NCI-H1694 treated with DMSO at 0.1 percent for 48 hours (cell line): Measurements from ENCODE around the gene AGPAT3.
"Not testable (repeated sequence)": the region's sequence is repeated elsewhere in the genome, so short reads cannot be mapped to it uniquely, and the experiment has no call there.

Experiments used
- DNase-seq: peaks from one replicate; lab custom pipeline; 2025; lab: John Stamatoyannopoulos, UW

AGPAT3 gene

GRCh38 chr21:43834146-43834905, 30.7 kb upstream of the AGPAT3 start:
- no peak for DNase-seq

DNA sequence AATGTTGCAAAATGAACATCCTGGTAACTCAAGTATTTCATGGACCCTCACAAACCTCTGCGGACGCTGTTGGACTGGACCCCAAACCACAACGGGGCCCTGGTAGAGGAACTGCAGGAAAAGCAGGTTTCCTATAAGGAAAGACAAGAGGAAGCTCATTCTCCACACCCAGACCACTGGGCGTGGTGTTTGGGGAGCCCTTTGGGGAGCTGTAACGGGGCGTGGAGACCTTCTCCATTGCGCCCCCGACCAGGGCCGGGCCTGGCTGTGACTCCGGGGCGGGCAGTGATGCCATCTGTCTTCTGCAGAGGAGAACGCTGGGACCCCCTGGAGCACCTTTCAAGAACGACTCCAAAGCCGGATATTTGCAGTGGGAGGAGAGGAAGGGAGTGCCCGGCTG, 30.0 kb upstream of the AGPAT3 start:
- no peak for DNase-seq

DNA sequence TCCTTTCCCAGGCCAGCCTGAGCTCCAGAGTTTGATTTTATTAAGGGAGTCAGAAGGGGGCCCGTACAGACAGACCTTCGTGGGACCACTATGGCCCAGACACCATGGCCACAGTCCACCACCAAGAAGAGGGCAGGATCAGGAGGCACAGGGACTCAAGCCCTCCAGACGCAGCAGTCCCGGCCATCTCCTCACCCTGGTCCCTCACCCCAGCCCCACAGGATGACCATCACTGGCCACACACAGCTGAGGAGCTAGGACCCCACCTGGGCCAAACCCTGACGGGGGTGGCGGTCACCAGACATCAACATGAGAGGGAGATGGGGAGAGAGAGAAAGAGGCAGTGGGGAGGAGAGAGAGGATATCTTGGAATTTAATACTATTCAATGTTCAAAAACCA, 29.2 kb upstream of the AGPAT3 start:
- DNase-seq = no peak

DNA sequence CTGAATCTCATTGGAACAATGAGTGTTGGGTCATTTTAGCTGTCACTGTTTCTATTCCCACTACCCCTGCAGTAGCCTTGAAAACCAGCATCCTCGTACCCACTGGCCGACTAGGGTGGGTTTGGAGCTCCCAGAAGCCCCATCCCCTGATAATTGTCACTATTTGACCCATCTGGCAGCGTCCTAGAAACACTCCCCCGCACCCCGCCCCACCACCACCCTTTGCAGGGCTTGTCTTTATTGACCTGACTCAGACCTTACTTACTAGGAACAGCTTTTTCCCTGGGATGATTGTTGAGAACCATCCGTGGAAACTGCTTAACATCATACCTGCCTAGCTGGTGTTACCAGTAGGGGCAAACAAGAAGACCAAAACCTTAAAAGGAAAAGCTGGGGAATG, 28.4 kb upstream of the AGPAT3 start:
- no peak for DNase-seq

DNA sequence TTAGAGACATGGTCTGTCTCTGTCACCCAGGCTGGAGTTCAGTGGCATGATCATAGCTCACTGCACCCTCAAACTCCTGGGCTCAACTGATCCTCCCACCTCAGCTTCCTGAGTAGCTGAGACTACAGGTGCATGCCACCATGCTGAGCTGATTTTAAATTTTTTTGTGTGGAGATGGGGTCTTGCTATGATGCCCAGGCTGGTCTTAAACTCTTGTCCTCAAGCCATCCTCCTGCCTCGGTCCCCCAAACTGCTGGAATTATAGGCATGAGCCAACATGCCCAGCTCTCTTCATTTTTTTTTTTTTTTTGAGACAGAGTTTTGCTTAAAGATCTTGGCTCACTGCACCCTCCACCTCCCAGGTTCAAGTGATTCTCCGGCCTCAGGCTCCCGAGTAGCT, 24.8 kb upstream of the AGPAT3 start:
- no peak for DNase-seq

GRCh38 chr21:43842742-43843141, 22.3 kb upstream of the AGPAT3 start:
- no peak for DNase-seq

- DNase-seq = not testable (repeated sequence)
Measured at GRCh38 chr21:43844906-43845305, 20.1 kb upstream of the AGPAT3 start.

- DNase-seq = no peak
Measured at GRCh38 chr21:43845386-43845785, 19.6 kb upstream of the AGPAT3 start.

DNA sequence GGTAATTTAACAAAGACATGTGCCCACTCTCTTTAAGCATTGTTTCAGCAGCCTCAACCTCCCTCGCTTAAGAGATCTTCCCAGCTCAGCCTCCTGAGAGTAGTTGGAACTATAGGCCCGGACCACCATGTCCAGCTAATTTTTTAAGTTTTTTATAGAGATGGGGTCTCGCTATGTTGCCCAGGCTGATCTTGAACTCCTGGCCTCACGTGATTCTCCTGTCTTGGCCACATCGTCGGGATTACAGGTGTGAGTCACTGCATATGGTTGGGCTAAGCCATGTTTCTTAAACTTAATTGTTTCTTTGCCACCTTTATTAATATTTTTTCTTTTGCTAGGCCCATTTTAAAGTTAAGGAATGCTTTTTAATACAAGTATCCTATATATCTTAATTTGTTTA, 18.6 kb upstream of the AGPAT3 start:
- DNase-seq = no peak

GRCh38 chr21:43847301-43847700, 17.7 kb upstream of the AGPAT3 start:
- no peak for DNase-seq

- no peak for DNase-seq
Measured at GRCh38 chr21:43848771-43849170, 16.3 kb upstream of the AGPAT3 start.

GRCh38 chr21:43849532-43850299, 15.3 kb upstream of the AGPAT3 start:
- DNase-seq = no peak

DNA sequence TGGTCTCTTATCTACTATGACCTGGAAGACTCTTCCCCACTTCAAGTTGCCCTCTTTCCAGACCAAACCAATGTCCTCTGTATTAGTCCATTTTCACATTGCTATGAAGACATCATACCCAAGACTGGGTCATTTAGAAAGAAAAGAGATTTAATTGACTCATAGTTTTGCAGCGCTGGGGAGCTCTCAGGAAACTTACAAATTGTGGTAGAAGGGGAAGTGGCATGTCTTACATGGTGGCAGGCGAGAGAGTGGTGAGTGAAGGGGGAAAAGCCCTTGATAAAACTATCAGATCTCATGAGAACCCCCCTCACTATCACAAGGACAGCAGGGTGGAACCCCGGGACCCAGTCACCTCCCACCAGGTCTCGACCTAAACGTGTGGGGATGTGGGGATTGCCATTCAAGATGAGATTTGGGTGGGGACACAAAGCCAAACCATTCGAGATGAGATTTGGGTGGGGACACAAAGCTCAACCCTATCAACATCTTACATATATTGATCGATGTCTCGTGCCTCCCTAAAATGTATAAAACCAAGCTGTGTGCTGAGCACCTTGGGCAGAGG, 14.2 kb upstream of the AGPAT3 start:
- no peak for DNase-seq

DNA sequence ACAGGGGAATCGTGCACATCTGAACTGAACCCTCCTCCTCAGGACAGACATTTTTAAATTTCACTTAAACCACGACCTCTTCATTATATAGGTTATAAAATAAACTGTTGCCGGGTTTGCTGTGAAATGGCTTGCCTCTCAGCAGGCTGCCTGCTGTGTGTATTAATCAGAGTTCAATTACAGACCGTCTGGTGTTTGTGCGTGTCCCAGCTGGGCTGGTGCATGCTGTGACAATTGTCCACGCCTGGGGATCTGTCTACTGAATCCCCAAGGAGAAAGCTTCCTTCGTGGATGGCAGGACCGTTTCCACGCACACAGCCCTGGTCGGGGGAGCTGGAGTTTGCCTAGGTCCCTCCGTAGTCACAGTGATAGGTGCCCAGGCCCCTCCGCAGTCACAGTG, 13.4 kb upstream of the AGPAT3 start:
- DNase-seq = peak; percentile 78

GRCh38 chr21:43853851-43854772, 10.9 kb upstream of the AGPAT3 start:
- DNase-seq = no peak

- DNase-seq = no peak
Measured at GRCh38 chr21:43854773-43855633, 10.0 kb upstream of the AGPAT3 start.

GRCh38 chr21:43855955-43856354, 9.1 kb upstream of the AGPAT3 start:
- DNase-seq = no peak

GRCh38 chr21:43858806-43859648, 6.0 kb upstream of the AGPAT3 start:
- DNase-seq = no peak

GRCh38 chr21:43859747-43860214, 5.2 kb upstream of the AGPAT3 start:
- no peak for DNase-seq

- DNase-seq = no peak
Measured at GRCh38 chr21:43861706-43862105, 3.3 kb upstream of the AGPAT3 start.
